ACC112 (cell line): Measurements from ENCODE around the gene AFM.

Experiments used
- H2AFZ ChIP-seq: fragments of 200-600 bp; sonication (generic); one replicate; pipeline ENCODE4 v1.6.0; 2017; ENCODE audit warnings: antibody characterized with exemption, low read length; ENCODE audit not compliant: unreplicated experiment
- H3K27ac ChIP-seq: fragments of 200-600 bp; sonication (generic); 2 replicates; pipeline ENCODE4 v1.5.1; 2014; ENCODE audit warnings: low read depth, mild to moderate bottlenecking, antibody characterized with exemption, low read length, moderate library complexity
- H3K27me3 ChIP-seq: fragments of 200-600 bp; sonication (generic); 2 replicates; pipeline ENCODE4 v1.6.1; 2014; ENCODE audit warnings: mild to moderate bottlenecking, antibody characterized with exemption, low read length, moderate library complexity, mixed read lengths; ENCODE audit not compliant: insufficient read depth
- H3K36me3 ChIP-seq: fragments of 200-600 bp; sonication (generic); 2 replicates; pipeline ENCODE4 v1.6.1; 2016; ENCODE audit warnings: mild to moderate bottlenecking, antibody characterized with exemption, low read length, moderate library complexity, mixed read lengths; ENCODE audit not compliant: insufficient read depth
- H3K4me1 ChIP-seq: fragments of 200-600 bp; sonication (generic); one replicate; pipeline ENCODE4 v1.6.1; 2016; ENCODE audit warnings: low read length, mixed read lengths; ENCODE audit not compliant: insufficient read depth, unreplicated experiment, control insufficient read depth
- H3K4me3 ChIP-seq: fragments of 200-600 bp; sonication (generic); 2 replicates; pipeline ENCODE4 v1.5.1; 2014; ENCODE audit warnings: mild to moderate bottlenecking, low read depth, low read length
- H3K79me2 ChIP-seq: fragments of 200-600 bp; sonication (generic); one replicate; pipeline ENCODE4 v1.6.0; 2016; ENCODE audit warnings: low read length; ENCODE audit not compliant: control insufficient read depth, unreplicated experiment, insufficient read depth

The AFM gene

DNA sequence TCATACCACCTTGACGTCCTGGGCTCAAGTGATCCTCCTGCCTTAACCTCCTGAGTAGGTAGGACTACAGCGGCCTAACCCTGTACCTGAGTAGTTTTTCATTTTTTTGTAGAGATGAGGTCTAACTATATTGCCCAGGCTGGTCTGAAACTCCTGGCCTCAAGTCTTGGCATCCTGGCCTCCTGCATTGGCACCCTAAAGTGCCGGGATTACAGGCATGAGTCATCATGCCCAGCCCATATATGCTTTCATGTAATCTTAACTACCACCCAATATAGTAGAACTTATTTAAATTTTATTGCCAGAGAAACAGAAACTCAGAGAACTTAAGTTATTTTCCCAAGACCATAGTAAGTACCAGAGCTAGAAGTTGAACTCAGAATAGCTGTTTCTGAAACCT is 27.1 kb downstream of the AFM start:
- no peaks in the 10 kb centered on the region for H3K36me3 ChIP-seq
- no peaks in the 10 kb centered on the region for H3K4me1 ChIP-seq
- H3K27me3 ChIP-seq: no peaks in the 10 kb centered on the region
- H3K4me3 ChIP-seq: no peak overlapping the region
- H3K27ac ChIP-seq: no peak overlapping the region
- H3K79me2 ChIP-seq: no peaks in the 10 kb centered on the region
- H2AFZ ChIP-seq: no peak overlapping the region

GRCh38 chr4:73518340-73518739 is 36.8 kb downstream of the AFM start:
- Histone ChIP-seq H3K36me3 (no peaks in the 10 kb centered on the region), H3K27me3 (peaks cover 10% of the 10 kb centered on the region)

GRCh38 chr4:73520821-73521220 is 39.3 kb downstream of the AFM start:
- H3K79me2 ChIP-seq: no peaks in the 10 kb centered on the region
- peaks cover 8% of the 10 kb centered on the region; the same call in 1 of the 2 replicates for H3K27me3 ChIP-seq
- H3K4me3 ChIP-seq: no peak overlapping the region
- no peaks in the 10 kb centered on the region for H3K36me3 ChIP-seq
- H2AFZ ChIP-seq: no peak overlapping the region
- no peak overlapping the region for H3K27ac ChIP-seq
- H3K4me1 ChIP-seq: peaks cover 16% of the 10 kb centered on the region

More at GRCh38 chr4:73518340-73518739, 36.8 kb downstream of the AFM start:
- Histone ChIP-seq H3K79me2 (no peaks in the 10 kb centered on the region), H2AFZ (no peak overlapping the region), H3K27ac (no peak overlapping the region), H3K4me3 (no peak overlapping the region), H3K4me1 (peaks cover 16% of the 10 kb centered on the region)

- peaks cover 8% of the 10 kb centered on the region; the same call in 1 of the 2 replicates for H3K27me3 ChIP-seq
- H2AFZ ChIP-seq: no peak overlapping the region
- no peaks in the 10 kb centered on the region for H3K36me3 ChIP-seq
- no peak overlapping the region for H3K4me3 ChIP-seq
- H3K4me1 ChIP-seq: peaks cover 16% of the 10 kb centered on the region
- no peaks in the 10 kb centered on the region for H3K79me2 ChIP-seq
- no peak overlapping the region for H3K27ac ChIP-seq
These were observed 41.6 kb downstream of the AFM start for GRCh38 chr4:73523126-73523525.

- Histone ChIP-seq H3K4me3 (no peak overlapping the region), H3K4me1 (peaks cover 14% of the 10 kb centered on the region), H3K36me3 (no peaks in the 10 kb centered on the region), H3K27ac (no peak overlapping the region), H3K27me3 (no peaks in the 10 kb centered on the region), H3K79me2 (no peaks in the 10 kb centered on the region), H2AFZ (no peak overlapping the region)
These were observed 44.1 kb downstream of the AFM start for GRCh38 chr4:73525611-73526010.

DNA sequence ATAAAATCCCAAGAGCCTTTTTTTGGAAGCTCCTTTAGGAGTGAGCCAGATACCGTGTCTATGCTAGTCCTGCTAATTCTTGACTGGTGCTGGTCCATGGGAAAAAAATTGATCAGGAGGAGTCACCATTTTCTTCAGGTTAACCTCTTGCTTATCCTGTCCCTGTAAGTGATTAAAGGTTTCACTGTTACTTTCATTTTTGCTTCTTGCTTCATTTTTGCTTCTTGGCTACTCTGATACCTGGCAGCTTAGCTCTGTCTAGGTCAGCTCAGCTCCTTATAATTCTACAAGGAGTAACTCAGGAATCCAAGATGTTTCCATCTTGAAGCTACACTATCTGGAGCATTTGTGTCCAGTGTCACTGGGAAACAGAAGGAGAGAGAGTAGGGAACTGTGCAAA is 45.7 kb downstream of the AFM start:
- peak overlapping the region; percentile 5 for H2AFZ ChIP-seq

DNA sequence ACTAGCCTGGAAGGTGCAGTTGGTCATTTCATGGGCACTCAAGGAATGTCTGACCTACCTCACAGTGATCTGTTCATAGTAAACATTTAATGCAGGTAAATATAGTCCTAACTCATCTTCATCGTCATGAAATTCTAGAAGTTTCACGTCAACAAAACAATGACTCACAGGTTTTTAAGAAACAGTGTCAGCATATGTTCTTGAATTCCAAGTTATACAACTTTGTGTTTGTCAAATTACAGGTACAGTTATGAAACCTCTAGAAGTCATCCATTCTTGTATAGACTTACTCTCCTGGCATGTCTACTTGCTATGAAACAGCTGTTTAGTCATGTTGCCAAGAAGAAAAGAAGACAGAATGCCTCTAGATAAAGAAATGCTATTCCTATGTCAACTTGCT is 46.6 kb downstream of the AFM start:
- Histone ChIP-seq H3K79me2 (no peaks in the 10 kb centered on the region), H3K4me3 (no peak overlapping the region), H3K27ac (no peak overlapping the region), H3K27me3 (no peaks in the 10 kb centered on the region), H3K4me1 (no peaks in the 10 kb centered on the region), H3K36me3 (no peaks in the 10 kb centered on the region), H2AFZ (no peak overlapping the region)

More for the DNA sequence above, 45.7 kb downstream of the AFM start:
- H3K4me3 ChIP-seq: peak overlapping the region; percentile 13; the same call in 1 of the 2 replicates
- no peaks in the 10 kb centered on the region for H3K79me2 ChIP-seq
- no peaks in the 10 kb centered on the region for H3K27me3 ChIP-seq
- H3K4me1 ChIP-seq: no peaks in the 10 kb centered on the region
- no peak overlapping the region for H3K27ac ChIP-seq
- H3K36me3 ChIP-seq: no peaks in the 10 kb centered on the region

DNA sequence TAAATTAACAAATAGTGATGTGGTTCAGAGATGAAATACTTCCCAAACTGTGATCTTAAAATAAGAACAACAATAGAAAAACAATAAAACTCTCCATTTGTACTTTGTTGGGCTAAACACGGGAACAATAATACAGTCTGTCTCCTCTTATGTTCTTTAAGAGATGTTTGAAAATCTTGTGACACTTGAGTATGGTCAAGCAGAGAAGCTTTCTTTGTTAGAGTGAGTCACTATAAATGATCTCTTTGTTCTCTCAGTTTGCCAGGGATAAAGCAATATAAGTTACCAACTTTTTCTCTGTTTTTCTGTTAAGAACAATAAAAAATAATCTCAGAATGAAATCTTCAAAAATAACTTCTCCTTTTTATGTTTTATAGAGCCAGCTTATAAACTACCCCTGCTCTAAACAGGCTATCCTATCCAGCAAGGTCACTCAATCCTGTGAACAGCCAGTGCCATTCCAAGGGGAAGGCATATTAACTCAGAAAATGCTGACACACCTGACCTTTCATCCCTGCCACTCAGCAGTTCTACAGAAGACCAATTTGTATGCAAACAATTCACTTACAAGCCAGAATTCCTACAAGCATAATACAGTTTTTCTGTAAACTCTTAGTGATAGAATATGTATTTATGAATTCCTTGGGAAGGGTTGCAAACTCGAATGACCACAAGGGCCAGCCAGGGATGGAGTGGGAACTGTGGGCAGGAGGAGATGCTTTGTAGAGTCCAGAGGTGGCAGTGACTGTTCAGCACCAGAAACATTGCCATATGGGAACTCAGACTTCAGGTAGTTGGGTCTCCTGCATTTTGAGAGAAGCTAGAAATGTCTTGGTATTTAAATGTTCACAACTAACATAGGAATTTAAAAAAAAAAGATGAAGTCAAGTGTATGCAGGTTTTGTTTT is 52.2 kb downstream of the AFM start:
- Histone ChIP-seq H3K4me3 (no peak overlapping the region), H3K27me3 (no peaks in the 10 kb centered on the region), H2AFZ (no peak overlapping the region), H3K36me3 (no peaks in the 10 kb centered on the region), H3K79me2 (no peaks in the 10 kb centered on the region), H3K27ac (no peak overlapping the region), H3K4me1 (peaks cover 4% of the 10 kb centered on the region)

- H3K79me2 ChIP-seq: no peaks in the 10 kb centered on the region
- H2AFZ ChIP-seq: no peak overlapping the region
- H3K36me3 ChIP-seq: no peaks in the 10 kb centered on the region
- H3K27me3 ChIP-seq: no peaks in the 10 kb centered on the region
- no peak overlapping the region for H3K27ac ChIP-seq
- H3K4me1 ChIP-seq: peaks cover 4% of the 10 kb centered on the region
- H3K4me3 ChIP-seq: no peak overlapping the region
These were observed 56.6 kb downstream of the AFM start for GRCh38 chr4:73538162-73538561.

- H2AFZ ChIP-seq: no peak overlapping the region
- H3K79me2 ChIP-seq: no peaks in the 10 kb centered on the region
- no peaks in the 10 kb centered on the region for H3K36me3 ChIP-seq
- no peak overlapping the region for H3K4me3 ChIP-seq
- H3K27ac ChIP-seq: no peak overlapping the region
- H3K27me3 ChIP-seq: no peaks in the 10 kb centered on the region
- peaks cover 4% of the 10 kb centered on the region for H3K4me1 ChIP-seq
These were observed 57.8 kb downstream of the AFM start for GRCh38 chr4:73539386-73539785.

DNA sequence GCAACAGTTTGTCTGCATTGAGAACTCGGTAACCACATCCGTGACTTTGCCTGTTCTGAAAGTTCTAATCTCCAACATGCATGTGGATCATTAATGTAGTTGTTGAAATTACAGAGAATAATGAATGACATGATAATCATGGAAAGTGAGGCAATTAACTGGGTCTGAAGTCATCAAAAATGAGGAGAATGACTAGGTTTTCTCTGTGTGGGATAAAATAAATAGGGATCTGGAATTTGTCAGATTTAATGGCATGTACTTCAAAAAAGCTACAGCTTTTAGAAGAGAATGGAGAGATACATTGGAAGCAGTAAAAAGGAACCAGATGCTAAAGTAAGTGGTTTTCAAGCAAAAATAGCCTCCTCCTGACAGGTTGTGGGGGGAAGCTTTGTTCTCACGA is 59.3 kb downstream of the AFM start:
- Histone ChIP-seq H3K27me3 (no peaks in the 10 kb centered on the region), H3K27ac (no peak overlapping the region), H2AFZ (no peak overlapping the region), H3K4me1 (peaks cover 4% of the 10 kb centered on the region), H3K36me3 (no peaks in the 10 kb centered on the region), H3K4me3 (no peak overlapping the region), H3K79me2 (no peaks in the 10 kb centered on the region)
